GM10847 (cell line): ENCODE measurements around the gene ATP11A.

Experiments
- POLR2A ChIP-seq: IDR thresholded peaks from 2 replicates; pipeline ENCODE4 v1.6.1; 2011; ENCODE audit not compliant: insufficient read length; ENCODE audit errors: extremely low read depth

ATP11A gene

DNA sequence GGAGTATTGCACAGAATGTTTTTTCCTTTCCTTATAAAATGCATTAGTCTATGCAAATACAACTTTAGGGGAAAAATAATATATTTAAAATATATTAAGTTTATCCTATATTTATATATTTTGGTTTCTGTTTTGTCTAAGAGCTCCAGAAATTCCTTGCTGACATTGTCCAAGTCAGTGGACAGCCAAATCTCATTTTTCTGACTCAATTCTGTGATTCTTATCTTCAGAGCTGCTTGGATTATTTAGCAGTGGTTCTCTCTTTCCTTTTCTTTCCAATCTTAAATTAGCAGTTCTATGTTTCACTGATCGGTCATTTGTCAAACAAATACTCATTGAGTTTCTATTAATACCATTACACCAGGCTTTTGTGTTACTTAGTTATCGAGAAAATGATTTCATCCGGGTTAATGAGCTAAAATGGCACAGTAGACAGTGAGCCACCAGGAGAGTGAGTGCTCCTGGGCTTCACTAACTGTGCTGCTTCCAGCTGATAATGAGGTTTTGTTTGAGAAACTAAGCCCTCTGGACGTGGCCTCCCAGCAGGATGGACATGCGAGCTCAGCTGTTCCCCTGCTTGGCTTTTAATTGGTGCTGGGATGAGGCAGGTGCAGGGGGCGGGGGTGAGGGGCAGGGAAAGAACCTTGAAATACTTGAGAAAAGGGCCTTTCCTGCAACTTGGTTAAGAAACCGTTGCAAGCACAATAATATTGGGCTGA lies 44.0 kb downstream of the ATP11A start:
- no peak for TF ChIP-seq POLR2A

DNA sequence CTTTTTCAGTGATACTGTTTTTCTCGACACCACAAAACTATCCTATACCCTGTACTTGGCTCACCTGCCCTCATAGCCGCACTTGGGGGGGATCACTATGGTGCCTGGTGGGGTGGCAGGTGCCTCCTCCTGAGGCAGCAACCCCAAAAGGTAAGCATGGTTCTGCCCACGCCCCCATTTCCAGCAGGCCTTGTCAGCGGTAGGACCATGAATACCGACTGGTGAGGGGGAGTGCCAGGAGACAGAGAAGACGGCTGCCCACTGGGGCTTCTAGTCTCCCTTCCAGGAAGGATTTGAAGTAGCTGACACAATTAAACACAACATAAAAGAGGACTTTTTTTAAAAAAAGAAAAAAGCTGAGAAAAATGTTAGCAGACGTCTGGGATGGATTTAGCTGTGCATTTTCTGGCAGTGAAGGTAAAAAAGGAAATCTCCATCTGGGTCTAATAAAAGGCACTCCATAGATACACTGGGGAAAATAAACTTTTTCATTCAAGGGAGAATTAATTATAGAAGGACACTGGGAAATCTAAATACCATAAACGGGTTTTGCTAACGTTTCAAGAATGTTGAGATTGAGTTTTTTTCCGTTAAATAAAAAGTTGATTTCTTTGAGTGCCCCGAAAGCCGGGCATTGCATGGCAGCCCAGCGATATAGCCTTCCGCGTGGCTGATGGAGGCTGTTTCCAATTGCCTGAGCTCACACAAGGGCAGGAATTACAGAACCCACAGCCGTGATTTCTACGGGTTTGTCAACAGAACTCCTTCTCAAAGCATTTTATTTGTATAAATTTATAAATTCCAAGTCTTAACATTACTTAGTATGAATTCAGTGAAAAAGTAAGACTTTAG lies 45.1 kb downstream of the ATP11A start:
- no peak for TF ChIP-seq POLR2A

- no peak for TF ChIP-seq POLR2A
Observed at GRCh38 chr13:112735791-112736190, 46.0 kb downstream of the ATP11A start.

GRCh38 chr13:112737294-112737693 lies 47.5 kb downstream of the ATP11A start:
- TF ChIP-seq POLR2A: no peak

- TF ChIP-seq POLR2A: no peak
Observed at GRCh38 chr13:112738606-112739005, 48.8 kb downstream of the ATP11A start.

DNA sequence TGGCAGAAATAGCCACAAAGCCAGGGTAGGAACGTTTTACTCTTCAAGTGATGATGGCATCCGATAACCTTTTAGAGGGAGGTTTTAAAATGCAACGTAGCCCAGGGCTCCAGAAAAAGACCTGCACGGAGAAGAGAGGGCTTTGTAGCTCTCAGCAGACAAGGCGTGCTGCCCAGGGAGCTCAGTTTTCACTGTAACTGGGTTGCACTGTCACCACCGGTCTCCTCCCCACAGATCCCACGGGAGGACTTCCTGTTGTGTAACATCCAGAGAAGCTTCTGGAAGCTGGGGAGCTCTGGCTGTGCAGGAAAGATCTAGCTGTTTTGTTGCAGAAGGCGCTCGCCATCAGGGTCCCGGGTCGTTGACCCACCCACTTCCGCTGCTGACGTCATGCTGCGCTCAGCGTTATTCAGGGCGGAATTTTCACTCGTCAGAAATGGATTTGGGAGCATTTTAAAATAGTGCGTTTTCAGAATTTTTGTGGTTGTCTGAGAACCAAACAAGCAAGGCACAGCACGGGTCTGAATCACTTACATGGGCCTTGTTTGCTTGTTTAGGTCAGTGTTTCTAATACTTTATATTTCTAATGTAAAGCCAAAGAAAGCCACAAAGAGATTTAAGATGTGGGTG lies 50.8 kb downstream of the ATP11A start:
- TF ChIP-seq POLR2A: no peak

DNA sequence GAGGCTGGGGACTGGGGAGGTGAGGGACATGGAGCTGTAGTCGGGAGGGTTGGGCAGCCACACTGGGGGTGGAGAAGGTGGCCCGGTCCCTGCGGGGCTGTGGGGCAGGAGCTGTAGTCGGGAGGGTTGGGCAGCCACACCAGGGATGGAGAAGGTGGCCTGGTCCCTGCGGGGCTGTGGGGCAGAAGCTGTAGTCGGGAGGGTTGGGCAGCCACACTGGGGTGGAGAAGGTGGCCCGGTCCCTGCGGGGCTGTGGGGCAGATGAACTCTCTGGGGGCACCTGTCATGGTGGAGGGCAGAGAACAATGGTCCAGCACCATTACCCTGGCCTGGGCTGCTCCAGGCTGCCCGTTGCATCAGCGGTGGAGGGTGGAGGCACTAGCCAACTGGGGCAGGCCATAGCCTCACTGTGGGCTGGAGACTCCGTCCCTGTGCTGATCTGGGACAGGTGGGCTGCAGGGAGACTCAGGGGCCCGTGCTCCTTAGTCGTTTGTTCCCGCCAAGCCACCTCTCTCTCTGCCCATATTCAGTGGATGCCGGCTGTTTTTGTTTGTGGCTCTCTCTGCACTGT lies 51.4 kb downstream of the ATP11A start:
- TF ChIP-seq POLR2A: no peak

GRCh38 chr13:112741835-112742570 lies 52.2 kb downstream of the ATP11A start:
- no peak for TF ChIP-seq POLR2A

GRCh38 chr13:112742583-112742982 lies 52.7 kb downstream of the ATP11A start:
- TF ChIP-seq POLR2A: no peak

DNA sequence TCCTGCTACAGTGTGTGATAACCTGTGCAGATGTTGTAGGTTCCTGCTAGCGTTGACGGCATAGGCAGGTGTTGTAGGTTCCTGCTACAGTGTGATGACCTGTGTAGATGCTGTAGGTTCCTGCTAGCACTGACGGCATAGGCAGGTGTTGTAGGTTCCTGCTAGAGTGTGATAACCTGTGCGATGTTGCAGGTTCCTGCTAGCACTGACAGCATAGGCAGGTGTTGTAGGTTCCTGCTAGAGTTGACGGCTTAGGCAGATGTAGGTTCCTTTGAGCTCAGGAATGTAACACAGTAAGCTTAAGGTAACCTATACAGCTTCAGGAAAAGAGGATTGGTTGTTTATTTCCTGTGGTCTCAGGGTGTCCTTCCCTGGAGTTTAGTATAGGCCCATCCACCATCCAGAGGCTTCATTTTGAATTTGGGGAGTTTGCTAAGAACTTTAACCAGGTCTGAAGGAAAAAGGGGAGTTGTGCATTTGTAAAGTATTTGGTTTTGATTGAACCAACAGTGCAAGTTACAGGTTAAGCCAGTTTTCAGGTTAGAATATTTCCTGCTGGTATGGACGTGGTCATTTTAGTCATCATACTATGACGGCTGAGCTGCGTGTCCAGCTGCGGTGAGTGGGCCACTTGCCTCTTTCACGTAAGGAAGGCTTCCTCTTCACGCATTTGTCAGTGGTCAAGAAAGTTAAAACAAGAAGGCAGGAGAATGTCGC lies 53.8 kb downstream of the ATP11A start:
- no peak for TF ChIP-seq POLR2A

DNA sequence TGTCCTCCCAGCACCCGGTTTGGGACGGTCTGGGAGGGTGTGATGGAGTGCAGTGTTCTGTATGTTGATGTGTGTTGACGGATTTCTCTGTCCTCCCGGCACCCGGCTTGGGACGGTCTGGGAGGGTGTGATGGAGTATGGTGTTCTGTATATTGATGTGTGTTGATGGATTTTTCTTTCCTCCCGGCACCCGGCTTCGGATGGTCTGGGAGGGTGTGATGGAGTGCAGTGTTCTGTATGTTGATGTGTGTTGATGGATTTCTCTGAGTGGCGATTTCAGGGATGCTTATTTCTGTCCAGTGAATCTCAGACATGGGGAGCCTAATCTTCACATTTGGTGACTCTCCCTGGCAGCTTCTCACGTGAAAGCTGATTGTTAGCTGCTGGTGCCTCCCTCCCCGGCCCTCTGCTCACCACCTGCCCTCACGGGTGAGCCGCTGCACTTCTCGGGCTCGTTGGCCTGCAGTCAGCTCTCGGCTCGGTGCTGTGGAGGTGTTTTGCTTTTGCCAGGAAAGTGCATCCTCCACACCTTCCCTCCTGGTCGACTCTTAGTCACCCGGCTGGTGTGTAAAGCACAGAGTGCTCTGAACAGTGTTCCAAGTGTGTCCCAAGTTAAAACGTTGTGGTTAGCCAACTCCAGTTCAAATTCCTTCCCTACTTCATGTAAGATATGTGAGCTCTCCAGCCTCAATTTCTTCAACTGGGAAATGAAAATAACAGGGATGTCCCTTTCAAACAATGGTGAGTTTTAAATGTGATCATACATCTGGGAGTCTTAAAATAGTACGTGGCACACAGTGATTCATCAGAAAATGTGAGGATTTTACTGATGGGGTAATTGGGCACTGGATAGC lies 54.6 kb downstream of the ATP11A start:
- TF ChIP-seq POLR2A: no peak

DNA sequence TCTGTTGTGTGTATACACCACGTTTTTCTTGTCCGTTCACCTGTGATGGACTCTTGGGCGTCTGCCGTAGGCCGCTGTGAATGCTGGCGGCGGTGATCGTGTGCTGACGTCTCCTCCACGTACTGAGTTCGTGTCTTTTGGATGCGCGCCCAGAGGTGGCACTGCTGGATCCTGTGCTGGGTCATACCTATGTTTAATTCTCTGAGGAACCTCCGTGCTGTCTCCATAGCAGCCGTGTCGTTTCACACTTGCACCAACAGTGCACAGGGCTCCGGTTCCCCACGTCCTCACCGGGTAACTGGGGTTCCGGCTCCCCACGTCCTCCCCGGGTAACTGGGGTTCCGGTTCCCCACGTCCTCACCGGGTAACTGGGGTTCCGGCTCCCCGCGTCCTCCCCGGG lies 56.2 kb downstream of the ATP11A start:
- no peak for TF ChIP-seq POLR2A

DNA sequence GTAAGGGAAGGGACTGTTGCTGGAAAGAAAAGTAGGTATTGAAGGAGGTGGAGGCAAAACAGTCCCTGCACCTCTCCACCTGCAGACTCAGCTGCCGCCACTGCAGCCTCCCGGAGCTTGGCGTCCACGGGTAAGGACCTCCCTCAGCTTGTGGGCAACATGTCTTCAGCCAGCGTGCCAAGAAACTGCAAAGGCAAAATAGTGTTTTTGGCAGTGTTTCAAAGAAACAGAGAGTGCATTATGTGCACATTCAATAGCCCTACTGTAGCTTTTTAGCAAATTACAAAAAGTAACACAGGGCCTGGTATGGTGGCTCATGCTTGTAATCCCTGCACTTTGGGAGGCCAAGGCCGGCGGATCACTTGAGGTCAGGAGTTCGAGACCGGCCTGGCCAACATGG lies 57.4 kb downstream of the ATP11A start:
- TF ChIP-seq POLR2A: no peak
